ENCODE data around the gene INTS3.

DNA sequence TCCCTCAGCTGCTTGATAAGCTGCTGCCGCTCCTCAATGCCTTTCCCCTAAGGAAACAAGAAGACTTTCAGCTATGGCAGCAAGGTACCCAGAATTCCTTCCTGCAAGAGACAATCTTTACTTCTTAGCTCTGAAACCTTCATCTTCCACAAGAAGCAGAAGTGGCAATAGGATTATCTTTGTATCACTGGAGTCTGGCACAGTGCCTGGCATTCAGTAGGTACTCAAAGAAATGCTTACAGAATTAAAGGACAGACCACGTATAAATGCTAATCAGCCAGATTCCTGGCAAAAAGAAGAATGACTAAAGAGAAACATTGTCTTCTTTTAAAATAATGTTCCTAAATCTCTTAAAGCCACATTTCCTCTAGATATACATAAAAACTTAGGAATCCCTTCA lies 91.0 kb downstream of the INTS3 start:
- TF ChIP-seq, protein P1, sequence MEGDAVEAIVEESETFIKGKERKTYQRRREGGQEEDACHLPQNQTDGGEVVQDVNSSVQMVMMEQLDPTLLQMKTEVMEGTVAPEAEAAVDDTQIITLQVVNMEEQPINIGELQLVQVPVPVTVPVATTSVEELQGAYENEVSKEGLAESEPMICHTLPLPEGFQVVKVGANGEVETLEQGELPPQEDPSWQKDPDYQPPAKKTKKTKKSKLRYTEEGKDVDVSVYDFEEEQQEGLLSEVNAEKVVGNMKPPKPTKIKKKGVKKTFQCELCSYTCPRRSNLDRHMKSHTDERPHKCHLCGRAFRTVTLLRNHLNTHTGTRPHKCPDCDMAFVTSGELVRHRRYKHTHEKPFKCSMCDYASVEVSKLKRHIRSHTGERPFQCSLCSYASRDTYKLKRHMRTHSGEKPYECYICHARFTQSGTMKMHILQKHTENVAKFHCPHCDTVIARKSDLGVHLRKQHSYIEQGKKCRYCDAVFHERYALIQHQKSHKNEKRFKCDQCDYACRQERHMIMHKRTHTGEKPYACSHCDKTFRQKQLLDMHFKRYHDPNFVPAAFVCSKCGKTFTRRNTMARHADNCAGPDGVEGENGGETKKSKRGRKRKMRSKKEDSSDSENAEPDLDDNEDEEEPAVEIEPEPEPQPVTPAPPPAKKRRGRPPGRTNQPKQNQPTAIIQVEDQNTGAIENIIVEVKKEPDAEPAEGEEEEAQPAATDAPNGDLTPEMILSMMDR (IDR thresholded peaks at IDR 0.05), result no peak
- no peak for TF ChIP-seq EP300 (IDR thresholded peaks at IDR 0.05)
- no peak for TF ChIP-seq POLR2A (IDR thresholded peaks at IDR 0.05)
- TF ChIP-seq POLR2AphosphoS5 (IDR thresholded peaks at IDR 0.05), result no peak

Measured in upper lobe of left lung (tissue), 4 donors.